Glutamatergic neuron (in vitro differentiated cells): ENCODE measurements around the gene FCN2. TPM values are rescaled to one million over a fixed set of nuclear protein-coding genes. Genes with fewer than 3 reads are reported as not detected.

Source experiments
- DNase-seq: peaks from one replicate; pipeline ENCODE4 v3.0.0; 2022
- H3K27ac Mint-ChIP-seq: one replicate; pipeline ENCODE4 v1.8.0; 2020; ENCODE audit warnings: mild to moderate bottlenecking, mixed read lengths, inconsistent platforms; ENCODE audit not compliant: unreplicated experiment
- H3K27me3 Mint-ChIP-seq: one replicate; pipeline ENCODE4 v1.8.0; 2020; ENCODE audit warnings: mild to moderate bottlenecking, moderate library complexity, mixed read lengths, inconsistent platforms; ENCODE audit not compliant: unreplicated experiment
- H3K36me3 Mint-ChIP-seq: one replicate; pipeline ENCODE4 v1.8.0; 2020; ENCODE audit warnings: mild to moderate bottlenecking, mixed read lengths, inconsistent platforms; ENCODE audit not compliant: unreplicated experiment
- H3K4me1 Mint-ChIP-seq: one replicate; pipeline ENCODE4 v1.8.0; 2020; ENCODE audit warnings: mild to moderate bottlenecking, low read depth, mixed read lengths, inconsistent platforms; ENCODE audit not compliant: unreplicated experiment
- H3K4me3 Mint-ChIP-seq: one replicate; pipeline ENCODE4 v1.8.0; 2020; ENCODE audit warnings: mild to moderate bottlenecking, mixed read lengths, inconsistent platforms; ENCODE audit not compliant: unreplicated experiment
- H3K9me3 Mint-ChIP-seq: one replicate; pipeline ENCODE4 v1.8.0; 2020; ENCODE audit warnings: mild to moderate bottlenecking, moderate library complexity, mixed read lengths, inconsistent platforms; ENCODE audit not compliant: unreplicated experiment
- total RNA-seq: library from RNA; stranded (reverse); fragmentation: NEBNext Ultra II Directional; extraction: Animal tissue kit (Norgen Biotek cat#: 25700); gene quantifications from one replicate; pipeline ENCODE4 v1.2.1, GENCODE V29; 2021; ENCODE audit not compliant: unreplicated experiment
- TF ChIP-seq, protein P1 (sequence below): fragments of 200-600 bp; sonication (generic); IDR thresholded peaks from one replicate; pipeline ENCODE4 v1.5.0; 2021; ENCODE audit not compliant: partially characterized antibody, unreplicated experiment

The FCN2 gene
- total RNA-seq, 1 donor from 2014 or later: not detected

DNA sequence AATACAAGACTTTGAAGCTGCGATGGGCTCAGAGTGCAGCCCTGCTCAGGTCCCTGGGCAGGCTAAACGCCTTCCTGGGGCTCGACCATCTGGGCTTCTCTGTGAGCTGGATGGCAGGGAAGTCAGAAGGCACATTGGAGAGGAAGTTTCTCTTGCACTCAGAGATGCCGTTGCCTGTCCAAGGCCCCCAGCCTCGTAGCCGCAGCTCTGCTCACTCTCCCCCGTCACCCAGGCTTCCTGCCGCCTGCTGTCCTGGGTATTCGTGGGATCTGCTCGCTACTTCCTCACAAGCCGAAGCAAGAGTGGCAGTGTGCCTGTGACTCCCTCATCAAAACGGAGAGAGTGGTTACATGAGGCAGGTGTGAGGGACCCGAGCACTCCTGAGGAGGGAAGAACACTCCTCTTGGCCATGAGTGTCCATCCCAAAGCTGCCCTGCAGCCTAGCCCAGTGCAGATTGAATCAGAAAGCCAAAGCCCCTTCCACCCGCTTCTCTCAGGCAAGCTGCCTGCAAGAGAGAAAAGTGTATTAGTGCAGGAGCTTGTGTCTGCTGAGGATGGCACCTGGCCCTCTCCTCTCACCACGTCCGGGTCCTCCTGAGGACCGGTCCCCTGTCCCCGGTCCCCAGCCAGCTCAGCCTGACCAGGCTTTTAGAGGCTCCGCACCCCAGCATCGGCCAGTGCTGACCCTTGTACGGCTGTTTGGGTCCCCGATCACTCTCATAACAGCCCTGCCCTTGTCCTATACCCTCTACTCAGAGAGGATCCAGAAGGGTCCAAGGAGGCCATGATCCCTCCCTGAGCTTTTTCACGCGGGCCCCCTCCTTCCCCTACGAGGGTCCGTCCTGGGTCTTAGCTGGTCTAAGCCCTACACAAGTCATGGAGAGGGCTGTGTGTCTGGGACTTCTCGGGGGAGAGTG is 7.3 kb downstream of the FCN2 start:
- H3K4me1 Mint-ChIP-seq: peaks cover 4% of the 10 kb centered on the region
- H3K27me3 Mint-ChIP-seq: peaks cover 5% of the 10 kb centered on the region
- H3K9me3 Mint-ChIP-seq: peaks cover 4% of the 10 kb centered on the region
- TF ChIP-seq, protein P1, sequence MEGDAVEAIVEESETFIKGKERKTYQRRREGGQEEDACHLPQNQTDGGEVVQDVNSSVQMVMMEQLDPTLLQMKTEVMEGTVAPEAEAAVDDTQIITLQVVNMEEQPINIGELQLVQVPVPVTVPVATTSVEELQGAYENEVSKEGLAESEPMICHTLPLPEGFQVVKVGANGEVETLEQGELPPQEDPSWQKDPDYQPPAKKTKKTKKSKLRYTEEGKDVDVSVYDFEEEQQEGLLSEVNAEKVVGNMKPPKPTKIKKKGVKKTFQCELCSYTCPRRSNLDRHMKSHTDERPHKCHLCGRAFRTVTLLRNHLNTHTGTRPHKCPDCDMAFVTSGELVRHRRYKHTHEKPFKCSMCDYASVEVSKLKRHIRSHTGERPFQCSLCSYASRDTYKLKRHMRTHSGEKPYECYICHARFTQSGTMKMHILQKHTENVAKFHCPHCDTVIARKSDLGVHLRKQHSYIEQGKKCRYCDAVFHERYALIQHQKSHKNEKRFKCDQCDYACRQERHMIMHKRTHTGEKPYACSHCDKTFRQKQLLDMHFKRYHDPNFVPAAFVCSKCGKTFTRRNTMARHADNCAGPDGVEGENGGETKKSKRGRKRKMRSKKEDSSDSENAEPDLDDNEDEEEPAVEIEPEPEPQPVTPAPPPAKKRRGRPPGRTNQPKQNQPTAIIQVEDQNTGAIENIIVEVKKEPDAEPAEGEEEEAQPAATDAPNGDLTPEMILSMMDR: no peak
- H3K36me3 Mint-ChIP-seq: no peaks in the 10 kb centered on the region
- DNase-seq: no peak
- no peak overlapping the region for H3K4me3 Mint-ChIP-seq
- H3K27ac Mint-ChIP-seq: no peak overlapping the region

DNA sequence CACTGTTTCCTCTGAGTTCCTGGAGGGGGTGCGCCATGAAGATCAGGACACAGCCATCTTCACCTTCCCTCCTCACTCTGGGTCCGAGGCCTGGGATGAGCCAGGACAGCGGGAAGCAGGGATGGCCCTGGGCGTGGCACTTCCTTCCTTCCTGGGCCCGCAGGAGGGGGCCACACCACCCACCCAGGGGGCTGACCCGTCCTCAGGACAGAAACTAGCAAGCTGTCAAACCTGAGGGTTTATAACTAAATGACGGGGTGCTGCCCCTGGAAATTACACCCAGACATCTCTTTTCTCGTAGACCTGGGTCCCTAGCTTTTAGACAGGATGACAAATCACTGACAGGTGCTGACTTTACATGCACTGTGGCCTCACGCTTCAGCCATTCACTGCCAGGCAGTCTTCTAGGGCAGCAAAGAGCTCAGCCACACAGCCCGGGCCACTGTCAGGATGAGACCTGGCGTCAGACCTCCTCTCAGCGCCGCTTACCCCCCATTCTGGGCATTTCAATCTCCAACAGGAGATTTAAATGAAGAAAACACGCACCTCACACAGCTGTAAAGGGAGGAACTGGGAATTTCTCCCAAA is 8.1 kb downstream of the FCN2 start:
- Mint-ChIP-seq H3K4me1 (peaks cover 4% of the 10 kb centered on the region), H3K36me3 (no peaks in the 10 kb centered on the region), H3K4me3 (no peak overlapping the region), H3K27me3 (peaks cover 5% of the 10 kb centered on the region), H3K27ac (no peak overlapping the region), H3K9me3 (peaks cover 5% of the 10 kb centered on the region)
- no peak for DNase-seq
- TF ChIP-seq, protein P1: no peak

DNA sequence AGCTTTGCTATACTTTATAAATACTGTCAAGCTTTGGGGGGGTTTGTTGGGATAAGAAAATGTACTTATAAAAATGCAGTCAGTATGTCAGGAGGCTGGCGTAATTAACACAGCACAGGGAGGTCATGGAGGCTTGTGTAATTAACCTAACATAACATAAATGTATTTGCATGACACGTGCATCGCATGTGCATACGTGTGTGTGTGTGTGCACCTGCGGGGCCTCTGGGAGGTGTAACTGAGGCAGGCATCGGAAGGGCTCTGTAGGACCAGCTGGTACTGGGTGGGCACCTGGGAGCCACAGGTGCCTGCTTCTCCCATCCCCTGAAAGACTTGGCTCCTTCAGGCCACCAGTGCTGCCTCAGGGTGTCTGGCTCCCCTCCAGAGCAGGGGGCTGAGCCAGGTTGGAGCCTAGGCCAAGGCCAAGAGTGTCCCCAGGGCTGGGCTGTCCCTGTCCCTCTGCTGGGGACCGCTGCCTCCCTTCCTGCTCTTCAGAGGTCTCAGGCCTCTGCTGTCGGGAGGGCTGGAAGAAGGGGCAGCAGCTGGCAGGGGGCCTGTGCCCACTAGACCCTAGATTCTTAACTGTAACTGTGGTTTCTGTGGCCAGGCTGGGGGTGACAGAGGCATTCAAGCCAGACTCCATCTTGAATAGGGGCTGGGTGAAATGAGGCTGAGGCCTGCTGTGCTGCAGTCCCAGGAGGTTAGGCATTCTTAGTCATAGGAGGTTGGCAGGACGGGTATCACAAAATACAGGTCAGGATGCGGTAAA is 9.0 kb downstream of the FCN2 start:
- Mint-ChIP-seq H3K4me3 (no peak overlapping the region), H3K4me1 (peaks cover 4% of the 10 kb centered on the region), H3K36me3 (no peaks in the 10 kb centered on the region), H3K27ac (no peak overlapping the region), H3K27me3 (peaks cover 2% of the 10 kb centered on the region), H3K9me3 (peaks cover 5% of the 10 kb centered on the region)
- no peak for DNase-seq
- TF ChIP-seq, protein P1: no peak

DNA sequence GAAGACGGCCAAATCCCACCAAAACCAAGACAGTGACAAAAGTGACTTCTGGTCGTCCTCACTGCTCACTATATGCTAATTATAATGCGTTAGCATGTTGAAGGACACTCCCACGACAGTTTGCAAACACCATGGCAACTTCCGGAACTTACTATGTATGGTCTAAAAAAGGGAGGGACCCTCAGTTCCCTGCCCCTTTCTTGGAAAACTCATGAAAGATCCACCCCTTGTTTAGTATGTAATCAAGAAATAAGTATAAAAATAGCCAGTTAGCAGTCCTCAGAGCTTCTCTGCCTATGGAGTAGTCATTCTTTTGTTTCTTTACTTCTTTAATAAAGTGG is 9.5 kb downstream of the FCN2 start:
- H3K36me3 Mint-ChIP-seq: peaks cover 4% of the 10 kb centered on the region
- peaks cover 4% of the 10 kb centered on the region for H3K4me1 Mint-ChIP-seq
- no peak for DNase-seq
- H3K27ac Mint-ChIP-seq: no peak overlapping the region
- H3K9me3 Mint-ChIP-seq: peaks cover 5% of the 10 kb centered on the region
- TF ChIP-seq, protein P1: no peak
- H3K4me3 Mint-ChIP-seq: no peak overlapping the region
- H3K27me3 Mint-ChIP-seq: peaks cover 2% of the 10 kb centered on the region

DNA sequence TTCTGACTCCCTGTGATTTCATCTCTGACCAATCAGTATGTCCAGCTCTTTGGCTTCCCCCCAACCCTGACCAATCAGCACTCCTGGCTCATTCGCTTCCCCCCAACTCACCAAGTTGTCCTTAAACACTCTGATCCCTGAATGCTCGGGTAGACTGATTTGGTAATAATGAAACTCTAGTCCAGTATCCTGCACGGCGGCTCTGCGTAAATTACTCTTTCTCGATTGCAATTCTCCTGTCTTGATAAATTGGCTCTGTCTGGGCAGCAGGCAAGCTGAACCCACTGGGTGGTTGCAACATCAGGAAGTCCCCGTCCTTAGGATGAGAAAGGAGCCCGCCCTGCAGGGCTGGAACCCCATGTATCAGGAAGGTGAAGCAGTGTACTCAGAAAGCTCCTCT is 10.4 kb downstream of the FCN2 start:
- no peak for DNase-seq
- peaks cover 8% of the 10 kb centered on the region for H3K36me3 Mint-ChIP-seq
- H3K4me3 Mint-ChIP-seq: no peak overlapping the region
- H3K4me1 Mint-ChIP-seq: peaks cover 4% of the 10 kb centered on the region
- TF ChIP-seq, protein P1: no peak
- peaks cover 2% of the 10 kb centered on the region for H3K27me3 Mint-ChIP-seq
- peaks cover 7% of the 10 kb centered on the region for H3K9me3 Mint-ChIP-seq
- H3K27ac Mint-ChIP-seq: no peak overlapping the region
